HG03108 (cell line): Measurements from ENCODE around the gene GABPA.

Source experiments
- ATAC-seq: cut with Tn5 transposase; IDR thresholded peaks from one replicate; pipeline ENCODE4 v1.9.1; 2021; ENCODE audit warnings: moderate library complexity; ENCODE audit not compliant: unreplicated experiment

The GABPA gene

DNA sequence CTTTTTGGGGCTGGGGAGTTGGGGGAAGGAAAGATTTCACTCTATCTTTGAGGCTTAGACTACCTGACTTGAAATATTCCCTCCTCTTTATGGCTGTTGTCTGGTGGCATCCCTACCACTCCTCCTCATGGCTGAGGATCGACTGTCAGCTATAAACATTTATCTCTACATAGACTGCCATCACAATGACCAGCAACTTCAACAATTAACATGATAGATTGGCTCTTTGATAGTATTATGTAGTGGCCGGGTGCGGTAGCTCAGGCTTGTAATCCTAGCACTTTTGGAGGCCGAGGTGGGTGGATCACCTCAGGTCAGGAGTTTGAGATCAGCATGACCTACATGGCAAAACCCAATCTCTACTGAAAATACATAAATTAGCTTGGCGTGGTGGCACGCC lies 72.4 kb downstream of the GABPA start:
- no peak for ATAC-seq

DNA sequence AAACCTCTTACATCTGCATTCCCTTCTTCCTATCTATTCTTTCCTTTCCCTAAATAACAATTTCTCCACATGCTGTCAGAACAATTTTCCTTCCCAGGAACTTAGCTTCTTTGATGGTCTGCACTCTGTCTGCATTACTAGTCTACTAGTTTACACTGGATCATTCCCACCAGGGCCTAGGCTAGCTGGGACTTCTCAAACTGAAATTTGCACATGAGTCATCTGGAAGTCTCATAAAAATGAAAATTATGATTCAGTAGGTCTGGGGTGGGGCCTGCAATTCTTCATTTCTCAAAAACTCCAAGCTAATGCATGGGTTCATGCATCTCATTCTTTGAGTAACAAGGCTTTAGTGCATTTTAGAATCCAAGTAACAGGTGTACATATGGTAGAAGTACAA lies 74.2 kb downstream of the GABPA start:
- no peak for ATAC-seq

DNA sequence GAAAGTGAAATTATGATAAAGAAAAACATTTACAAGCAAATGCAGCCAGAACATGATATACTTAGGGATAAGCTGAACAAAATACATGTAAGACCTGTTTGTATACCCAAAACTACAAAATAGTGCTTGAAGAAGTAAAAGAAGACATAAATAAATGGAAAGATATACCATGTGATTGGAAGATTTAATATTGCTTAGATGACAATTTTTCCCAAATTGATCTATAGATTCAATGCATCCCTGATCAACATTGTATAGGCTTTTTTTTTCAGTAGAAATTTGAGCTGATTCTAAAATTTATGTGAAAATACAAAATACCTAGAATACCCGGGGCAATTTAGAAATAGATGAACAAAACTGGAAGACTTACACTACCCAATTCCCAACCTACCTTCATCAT lies 76.4 kb downstream of the GABPA start:
- no peak for ATAC-seq

DNA sequence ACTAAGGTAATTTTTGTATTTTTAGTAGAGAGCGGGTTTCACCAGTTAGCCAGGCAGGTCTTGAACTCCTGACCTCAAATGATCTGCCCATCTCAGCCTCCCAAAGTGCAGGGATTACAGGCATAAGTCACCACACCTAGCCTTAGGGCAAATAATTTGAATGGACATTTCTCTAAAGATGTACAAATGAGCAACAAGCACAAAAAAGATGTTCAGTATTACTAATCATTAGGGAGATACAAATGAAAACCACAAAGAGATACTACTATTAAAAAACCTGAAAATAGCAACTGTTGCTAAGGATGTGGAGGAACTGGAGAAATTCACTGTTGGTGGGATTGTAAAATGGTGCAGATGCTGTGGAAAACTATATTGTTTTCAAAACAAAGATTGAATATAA lies 79.1 kb downstream of the GABPA start:
- ATAC-seq, result no peak

GRCh38 chr21:25818121-25818520 lies 83.3 kb downstream of the GABPA start:
- no peak for ATAC-seq

DNA sequence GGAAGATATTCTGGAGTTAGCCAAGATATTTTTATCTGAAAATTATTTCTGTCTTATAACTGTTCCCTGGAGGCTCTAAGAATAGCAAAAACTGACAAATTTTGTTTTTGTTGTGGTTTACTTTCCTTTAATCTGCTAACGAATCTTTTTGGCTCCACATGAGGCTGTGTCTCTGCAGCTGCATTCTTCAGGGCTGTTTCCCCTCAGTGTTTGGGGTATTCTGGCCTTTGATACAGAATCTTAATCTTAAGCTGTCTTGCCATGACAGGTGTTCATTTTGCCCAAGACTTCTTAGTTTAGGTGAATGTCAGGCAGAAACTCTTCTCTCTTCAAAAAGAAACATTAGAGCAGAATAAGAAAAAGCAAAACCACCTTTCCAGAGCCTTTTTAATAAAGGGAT lies 83.8 kb downstream of the GABPA start:
- ATAC-seq, result no peak
